Nephron (organoid): Measurements from ENCODE around the gene SMG6.
"Not testable (repeated sequence)": the region's sequence is repeated elsewhere in the genome, so short reads cannot be mapped to it uniquely, and the experiment has no call there.

Source experiments
- H3K27ac Mint-ChIP-seq, 3 experiments: 2 replicates each; pipeline ENCODE4 v1.8.0; 2020; ENCODE audit warnings: mixed read lengths in 3 of 3, mild to moderate bottlenecking in 2 of 3, moderate library complexity in 1 of 3
- H3K27me3 Mint-ChIP-seq: 2 replicates; pipeline ENCODE4 v1.8.0; 2021; ENCODE audit warnings: low read depth, mild to moderate bottlenecking, moderate library complexity, mixed read lengths
- H3K36me3 Mint-ChIP-seq: 2 replicates; pipeline ENCODE4 v1.8.0; 2020; ENCODE audit warnings: low read depth, mixed read lengths
- H3K4me1 Mint-ChIP-seq: 2 replicates; pipeline ENCODE4 v1.8.0; 2020; ENCODE audit warnings: mixed read lengths
- H3K4me3 Mint-ChIP-seq, 3 experiments: 2 replicates each; pipeline ENCODE4 v1.8.0; 2020; ENCODE audit warnings: mild to moderate bottlenecking in 3 of 3, mixed read lengths in 3 of 3, moderate library complexity in 2 of 3
- H3K9me3 Mint-ChIP-seq: 2 replicates; pipeline ENCODE4 v1.8.0; 2020; ENCODE audit warnings: mixed read lengths
- TF ChIP-seq, protein P1 (sequence below), 3 experiments: fragments of 200-600 bp; sonication (generic); IDR thresholded peaks; one replicate each; pipeline ENCODE4 v1.5.0; 2021; ENCODE audit warnings: antibody characterized with exemption in 3 of 3; ENCODE audit not compliant: unreplicated experiment in 3 of 3

SMG6 gene

GRCh38 chr17:2172999-2173398, 130.6 kb downstream of the SMG6 start:
- no peaks in the 10 kb centered on the region for H3K27me3 Mint-ChIP-seq
- TF ChIP-seq, protein P1, sequence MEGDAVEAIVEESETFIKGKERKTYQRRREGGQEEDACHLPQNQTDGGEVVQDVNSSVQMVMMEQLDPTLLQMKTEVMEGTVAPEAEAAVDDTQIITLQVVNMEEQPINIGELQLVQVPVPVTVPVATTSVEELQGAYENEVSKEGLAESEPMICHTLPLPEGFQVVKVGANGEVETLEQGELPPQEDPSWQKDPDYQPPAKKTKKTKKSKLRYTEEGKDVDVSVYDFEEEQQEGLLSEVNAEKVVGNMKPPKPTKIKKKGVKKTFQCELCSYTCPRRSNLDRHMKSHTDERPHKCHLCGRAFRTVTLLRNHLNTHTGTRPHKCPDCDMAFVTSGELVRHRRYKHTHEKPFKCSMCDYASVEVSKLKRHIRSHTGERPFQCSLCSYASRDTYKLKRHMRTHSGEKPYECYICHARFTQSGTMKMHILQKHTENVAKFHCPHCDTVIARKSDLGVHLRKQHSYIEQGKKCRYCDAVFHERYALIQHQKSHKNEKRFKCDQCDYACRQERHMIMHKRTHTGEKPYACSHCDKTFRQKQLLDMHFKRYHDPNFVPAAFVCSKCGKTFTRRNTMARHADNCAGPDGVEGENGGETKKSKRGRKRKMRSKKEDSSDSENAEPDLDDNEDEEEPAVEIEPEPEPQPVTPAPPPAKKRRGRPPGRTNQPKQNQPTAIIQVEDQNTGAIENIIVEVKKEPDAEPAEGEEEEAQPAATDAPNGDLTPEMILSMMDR (IDR thresholded peaks at IDR 0.05; ENCODE audit: unreplicated experiment in 3 of 3), result no peak
- peaks cover 74% of the 10 kb centered on the region for H3K4me1 Mint-ChIP-seq
- peak overlapping the region; percentile 24 to 45 (median 44) for H3K4me3 Mint-ChIP-seq
- no peaks in the 10 kb centered on the region for H3K9me3 Mint-ChIP-seq
- H3K27ac Mint-ChIP-seq, result peak overlapping the region; percentile 96 to 99 (median 99)
- H3K36me3 Mint-ChIP-seq, result peaks cover 26% of the 10 kb centered on the region

GRCh38 chr17:2172077-2172851, 131.3 kb downstream of the SMG6 start:
- TF ChIP-seq, protein P1 (IDR thresholded peaks at IDR 0.05; ENCODE audit: unreplicated experiment in 3 of 3), result no peak
- Mint-ChIP-seq H3K27ac (peak overlapping the region; percentile 96 to 99 (median 99)), H3K4me1 (peaks cover 67% of the 10 kb centered on the region), H3K27me3 (no peaks in the 10 kb centered on the region), H3K9me3 (no peaks in the 10 kb centered on the region), H3K4me3 (peak overlapping the region; percentile 29 to 45 (median 45)), H3K36me3 (peaks cover 25% of the 10 kb centered on the region)

GRCh38 chr17:2171702-2172076, 131.9 kb downstream of the SMG6 start:
- Mint-ChIP-seq H3K9me3 (no peaks in the 10 kb centered on the region), H3K27me3 (no peaks in the 10 kb centered on the region), H3K27ac (peak overlapping the region; percentile 96 to 99 (median 99)), H3K36me3 (peaks cover 26% of the 10 kb centered on the region), H3K4me1 (peaks cover 61% of the 10 kb centered on the region), H3K4me3 (peak overlapping the region; percentile 29 to 45 (median 43))
- TF ChIP-seq, protein P1 (IDR thresholded peaks at IDR 0.05; ENCODE audit: unreplicated experiment in 3 of 3), result no peak

- no peaks in the 10 kb centered on the region for H3K9me3 Mint-ChIP-seq
- H3K4me3 Mint-ChIP-seq, result no peak overlapping the region
- TF ChIP-seq, protein P1 (IDR thresholded peaks at IDR 0.05; ENCODE audit: unreplicated experiment in 3 of 3), result no peak
- peaks cover 37% of the 10 kb centered on the region for H3K36me3 Mint-ChIP-seq
- H3K27ac Mint-ChIP-seq, result peak overlapping the region; percentile 93 to 99 (median 99)
- H3K27me3 Mint-ChIP-seq, result no peaks in the 10 kb centered on the region
- H3K4me1 Mint-ChIP-seq, result peaks cover 46% of the 10 kb centered on the region
These were observed 133.6 kb downstream of the SMG6 start for GRCh38 chr17:2170023-2170422.

DNA sequence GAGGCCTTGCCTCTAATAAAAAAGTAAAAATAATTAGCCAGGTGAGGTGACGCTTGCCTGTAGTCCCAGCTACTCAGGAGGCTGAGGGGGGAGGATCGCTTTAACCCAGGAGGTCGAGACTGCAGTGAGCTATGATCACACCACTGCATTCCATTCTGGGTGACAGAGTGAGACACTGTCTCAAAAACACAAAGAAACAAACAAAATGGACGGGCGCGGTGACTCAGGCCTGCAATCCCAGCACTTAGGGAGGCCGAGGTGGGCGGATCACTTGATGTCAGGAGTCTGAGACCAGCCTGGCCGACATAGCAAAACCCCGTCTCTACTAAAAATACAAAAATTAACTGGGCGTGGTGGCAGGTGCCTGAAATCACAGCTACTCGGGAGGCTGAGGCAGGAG, 137.9 kb downstream of the SMG6 start:
- H3K27ac Mint-ChIP-seq, result peak overlapping the region in 1 of 3 experiments; percentile 23
- not testable (repeated sequence) for H3K9me3 Mint-ChIP-seq, H3K4me3 Mint-ChIP-seq, H3K27me3 Mint-ChIP-seq, H3K4me1 Mint-ChIP-seq
- H3K36me3 Mint-ChIP-seq, result peaks cover 47% of the 10 kb centered on the region

- peak overlapping the region; percentile 82 to 98 (median 95) for H3K27ac Mint-ChIP-seq
- TF ChIP-seq, protein P1 (IDR thresholded peaks at IDR 0.05; ENCODE audit: unreplicated experiment in 3 of 3), result no peak
- H3K27me3 Mint-ChIP-seq, result no peaks in the 10 kb centered on the region
- H3K4me3 Mint-ChIP-seq, result no peak overlapping the region
- H3K4me1 Mint-ChIP-seq, result peaks cover 32% of the 10 kb centered on the region
- peaks cover 48% of the 10 kb centered on the region for H3K36me3 Mint-ChIP-seq
- H3K9me3 Mint-ChIP-seq, result no peaks in the 10 kb centered on the region
These were observed 145.2 kb downstream of the SMG6 start for GRCh38 chr17:2158396-2158780.
